NT2/D1 (cell line): Measurements from ENCODE around the gene DNAJC27.

Source experiments
- SUZ12 ChIP-seq: IDR thresholded peaks from 2 replicates; pipeline ENCODE4 v1.6.1; 2011; ENCODE audit not compliant: insufficient read length, insufficient read depth; ENCODE audit errors: extremely low read depth
- YY1 ChIP-seq: IDR thresholded peaks from 2 replicates; pipeline ENCODE4 v1.6.1; 2011; ENCODE audit not compliant: insufficient read length, insufficient read depth
- ZNF274 ChIP-seq: IDR thresholded peaks from 2 replicates; pipeline ENCODE4 v1.6.1; 2011; ENCODE audit warnings: mild to moderate bottlenecking, low read depth, low read length

DNA sequence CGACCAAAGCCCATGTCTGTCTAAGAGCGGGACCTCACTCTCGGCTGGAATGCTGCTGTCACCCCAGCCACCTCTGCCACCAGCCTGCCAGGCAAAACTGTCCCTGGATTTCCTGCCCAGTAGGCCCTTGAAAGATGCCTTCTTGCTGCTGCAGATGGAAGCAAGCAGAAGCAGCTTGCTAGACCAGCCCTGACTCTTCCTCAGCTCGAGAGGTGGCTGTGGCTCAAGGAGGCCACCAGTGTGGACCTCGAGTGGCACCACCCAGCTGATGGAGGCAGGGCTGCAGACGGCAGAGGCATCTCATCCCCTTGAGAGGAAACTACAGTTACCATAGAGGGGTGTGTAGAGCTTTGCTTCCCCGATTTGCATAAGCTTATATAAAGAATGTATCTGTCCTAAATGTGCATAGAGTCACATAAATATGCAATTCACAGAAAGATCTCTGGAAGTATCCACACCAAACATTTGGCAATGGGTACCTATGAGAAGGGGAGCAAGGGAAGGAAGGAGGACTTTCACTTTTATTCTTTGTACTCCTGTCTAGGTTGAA, 72.3 kb downstream of the DNAJC27 start:
- no peak for TF ChIP-seq ZNF274
- TF ChIP-seq YY1, result no peak
- TF ChIP-seq SUZ12, result no peak
